HepG2 (cell line): ENCODE data around the gene VCAN. TPM values are rescaled to one million over a fixed set of nuclear protein-coding genes. Genes with fewer than 3 reads are reported as not detected.

ENCODE experiments used
- ATAC-seq: fragments of 200-7000 bp; cut with Tn5 transposase; 3 replicates; pipeline ENCODE4 v1.9.1; 2020; ENCODE audit warnings: mild to moderate bottlenecking, moderate library complexity
- BruUV-seq: library from RNA; stranded (reverse); fragments of 400-500 nt; replicated peaks from 2 replicates; lab custom pipeline; 2021; lab: Mats Ljungman, UMichigan
- CTCF ChIA-PET: fragments of 300-600 bp; formaldehyde crosslinking; extraction: SDS; loops from one replicate; lab custom pipeline; 2021; ENCODE audit warnings: low total read pairs, inconsistent platforms, low intra/inter-chr PET ratio; lab: Yijun Ruan, JAX
- POLR2A ChIA-PET: fragments of 350-600 bp; sonication (Branson Sonifier 250); formaldehyde crosslinking; loops from one replicate; lab custom pipeline; 2020; ENCODE audit warnings: antibody characterized with exemption, inconsistent platforms; lab: Yijun Ruan, JAX
- DNase-seq: peaks from one replicate; pipeline ENCODE4 v3.0.0-alpha.2; 2015; ENCODE audit warnings: low spot score
- FAIRE-seq: peaks from 3 replicates; lab custom pipeline; 2011; peaks lifted over from hg19 to GRCh38; lab: Jason Lieb, UNC
- H2AFZ ChIP-seq: one replicate; pipeline ENCODE4 v1.6.1; 2011; ENCODE audit warnings: low read length, inconsistent platforms
- H3K27ac ChIP-seq: fragments of 300-600 bp; 3 replicates; pipeline ENCODE4 v1.8.0; 2011; ENCODE audit warnings: mixed run types, mild to moderate bottlenecking, mixed read lengths, low read length, inconsistent platforms; ENCODE audit not compliant: insufficient read depth; ENCODE audit errors: extremely low read length
- H3K27me3 ChIP-seq, 2 experiments: fragments of 200-600 bp in 1 of 2; 2 replicates in 1 of 2; 3 replicates in 1 of 2; pipeline versions ENCODE4 v1.6.0 to v1.8.0; 2011; ENCODE audit warnings: low read length in 2 of 2, mild to moderate bottlenecking in 2 of 2, moderate library complexity in 2 of 2, inconsistent platforms in 1 of 2; ENCODE audit not compliant: insufficient read depth in 2 of 2, control insufficient read depth in 1 of 2
- H3K36me3 ChIP-seq, 2 experiments: fragments of 200-600 bp in 1 of 2; replicated peaks in 1 of 2; 2 replicates in 1 of 2; 3 replicates in 1 of 2; pipeline versions ENCODE4 v1.5.1 to v1.8.0; 2011; ENCODE audit warnings: low read length in 2 of 2, inconsistent platforms in 1 of 2; ENCODE audit not compliant: insufficient read depth in 2 of 2, control insufficient read depth in 1 of 2
- H3K4me1 ChIP-seq: 2 replicates; pipeline ENCODE4 v1.5.1; 2012; ENCODE audit warnings: low read length, inconsistent platforms; ENCODE audit not compliant: insufficient read depth
- H3K4me2 ChIP-seq: 2 replicates; pipeline ENCODE4 v1.6.0; 2011; ENCODE audit warnings: low read depth, low read length, inconsistent platforms
- H3K4me3 ChIP-seq, 3 experiments: fragments of 200-600 bp in 1 of 3; sonication (generic), shearing (Covaris generic) in 1 of 3; replicated peaks in 1 of 3; 2 replicates each; pipeline ENCODE4 v1.5.1; 2011 to 2016; ENCODE audit warnings: low read length in 3 of 3, inconsistent platforms in 2 of 3, low read depth in 2 of 3, mild to moderate bottlenecking in 2 of 3, control low read depth in 1 of 3, mixed read lengths in 1 of 3; ENCODE audit not compliant: insufficient read depth in 1 of 3
- H3K79me2 ChIP-seq: one replicate; pipeline ENCODE4 v1.6.1; 2011; ENCODE audit warnings: low read length, inconsistent platforms; ENCODE audit not compliant: insufficient read depth
- H3K9ac ChIP-seq: 2 replicates; pipeline ENCODE4 v1.6.0; 2011; ENCODE audit warnings: mild to moderate bottlenecking, low read depth, low read length, inconsistent platforms; ENCODE audit not compliant: insufficient read depth
- H3K9me3 ChIP-seq: 2 replicates; pipeline ENCODE4 v1.5.1; 2012; ENCODE audit warnings: mild to moderate bottlenecking, low read length
- H4K20me1 ChIP-seq: 2 replicates; pipeline ENCODE4 v1.6.0; 2011; ENCODE audit warnings: inconsistent platforms, mild to moderate bottlenecking, low read length, moderate library complexity; ENCODE audit not compliant: insufficient read depth
- AHDC1 ChIP-seq: sonication (generic); formaldehyde crosslinking; IDR thresholded peaks from 2 replicates; pipeline ENCODE4 v1.5.1; 2020; ENCODE audit warnings: mild to moderate bottlenecking, missing genetic modification reagents, borderline replicate concordance
- CREBL2 ChIP-seq: sonication (generic); formaldehyde crosslinking; IDR thresholded peaks from 2 replicates; pipeline ENCODE4 v1.8.1; 2023; ENCODE audit warnings: missing genetic modification reagents, mild to moderate bottlenecking, borderline replicate concordance
- NFAT5 ChIP-seq: sonication (generic); formaldehyde crosslinking; IDR thresholded peaks from 2 replicates; pipeline ENCODE4 v1.4.0; 2020; ENCODE audit warnings: missing genetic modification reagents
- SAFB2 ChIP-seq: sonication (generic); formaldehyde crosslinking; IDR thresholded peaks from 2 replicates; pipeline ENCODE4 v1.5.1; 2020; ENCODE audit warnings: missing genetic modification reagents, low read depth, mild to moderate bottlenecking, borderline replicate concordance
- TBX2 ChIP-seq: sonication (generic); formaldehyde crosslinking; IDR thresholded peaks from 2 replicates; pipeline ENCODE4 v1.5.0; 2020; ENCODE audit warnings: missing genetic modification reagents, mild to moderate bottlenecking, borderline replicate concordance
- ZNF205 ChIP-seq: IDR thresholded peaks from 2 replicates; pipeline ENCODE4 v1.6.1; 2018; ENCODE audit warnings: missing biosample characterization, missing genetic modification reagents
- ZNF235 ChIP-seq: sonication (generic); formaldehyde crosslinking; IDR thresholded peaks from 2 replicates; pipeline ENCODE4 v1.8.1; 2023; ENCODE audit warnings: mild to moderate bottlenecking, missing genetic modification reagents, borderline replicate concordance
- ZNF549 ChIP-seq: sonication (generic); formaldehyde crosslinking; IDR thresholded peaks from 2 replicates; pipeline ENCODE4 v1.5.0; 2020; ENCODE audit warnings: missing genetic modification reagents
- ZNF775 ChIP-seq: sonication (generic); formaldehyde crosslinking; IDR thresholded peaks from 2 replicates; pipeline ENCODE4 v1.4.0; 2020; ENCODE audit warnings: missing genetic modification reagents, mild to moderate bottlenecking, moderate library complexity, borderline replicate concordance
- ZSCAN9 ChIP-seq: IDR thresholded peaks from 2 replicates; pipeline ENCODE4 v1.6.1; 2016; ENCODE audit warnings: borderline replicate concordance
- WGBS: methylation state at CpG from one replicate; pipeline ENCODE4 v1.1.6; 2017; ENCODE audit warnings: low lambda C conversion rate; 5-methylcytosine and 5-hydroxymethylcytosine counted together
- in situ Hi-C: cut with HindIII; loops from 2 replicates; pipeline ENCODE4 v1.10.0; 2017; ENCODE audit warnings: low pct_unique_long_range_greater_than_20kb; ENCODE audit not compliant: extremely low pct_ligation_motif_present
- intact Hi-C: fragments of 100-400 bp; cut with micrococcal nuclease; formaldehyde crosslinking; loops from one replicate; pipeline ENCODE4 v1.10.0; 2022; ENCODE audit not compliant: unreplicated experiment
- polyA plus RNA-seq, 8 experiments: library from polyadenylated mRNA; depleted of rRNA in 3 of 8; stranded (reverse) in 7 of 8; unstranded in 1 of 8; fragments of >200 nt; fragmentation: Illumina TruSeq in 4 of 8; extraction: Trizol in 4 of 8; gene quantifications; 2 replicates each; pipeline versions ENCODE4 v1.2.1 to v1.2.3, GENCODE V29; 2011 to 2016; ENCODE audit warnings: low read depth in 4 of 8, missing spikeins in 1 of 8, mixed read lengths in 1 of 8; ENCODE audit not compliant: insufficient read depth in 1 of 8
- total RNA-seq, 5 experiments: library from RNA; depleted of rRNA; stranded (reverse); fragments of >200 nt; fragmentation: Illumina TruSeq; extraction: Trizol; gene quantifications; 2 replicates each; pipeline ENCODE4 v1.2.3, GENCODE V29; 2016; ENCODE audit warnings: low read depth in 1 of 5

The VCAN gene
- total and polyA plus RNA-seq, 2 of the 13 experiments (the other 11 are each of a cell fraction or from before 2014, with no cell fraction given), result 1.2 to 3.5 TPM

- ChIA-PET POLR2A (no interaction called here), CTCF (no interaction called here)
- Histone ChIP-seq H4K20me1 (no peaks in the 10 kb centered on the region), H3K27ac (no peak overlapping the region), H3K4me1 (no peaks in the 10 kb centered on the region), H3K79me2 (no peaks in the 10 kb centered on the region), H3K9ac (no peak overlapping the region), H2AFZ (no peak overlapping the region), H3K4me2 (no peak overlapping the region), H3K27me3 (peaks cover 0 to 5% of the 10 kb centered on the region in 2 experiments; a peak in 1 of 5 replicates), H3K36me3 (no peaks in the 10 kb centered on the region), H3K9me3 (no peaks in the 10 kb centered on the region), H3K4me3 (no peak overlapping the region)
- BruUV-seq, result no TSS peak
- 32% methylated on average over 4 of the region's 4 CpGs for WGBS
- ATAC-seq (no peak), DNase-seq (no peak), FAIRE-seq (no peak)
- intact Hi-C loops (no loop called here), in situ Hi-C loops (no loop called here)
- TF ChIP-seq ZSCAN9 (CRISPR knock-in tag) (no peak), ZNF235 (CRISPR knock-in tag) (no peak), SAFB2 (CRISPR knock-in tag) (no peak), CREBL2 (CRISPR knock-in tag) (no peak), AHDC1 (CRISPR knock-in tag) (no peak), NFAT5 (CRISPR knock-in tag) (no peak), ZNF549 (CRISPR knock-in tag) (no peak), ZNF775 (no peak), TBX2 (no peak), ZNF205 (no peak)
Observed at GRCh38 chr5:83590966-83591365, 119.4 kb downstream of the VCAN start.
